Measurements from ENCODE around the gene ZNF333.

- TF ChIP-seq POLR2A (IDR thresholded peaks at IDR 0.05; ENCODE audit: low read depth, low read length) (no peak), CTCF (IDR thresholded peaks at IDR 0.05; ENCODE audit: extremely low read depth in 1 of 2, insufficient read depth in 1 of 2, low read depth in 1 of 2, low read length in 2 of 2) (no peak), POLR2AphosphoS5 (IDR thresholded peaks at IDR 0.05; ENCODE audit: insufficient read depth, low read depth, low read length) (no peak), EZH2 (IDR thresholded peaks at IDR 0.05; ENCODE audit: borderline replicate concordance, low read depth, low read length, severe bottlenecking) (no peak), MYC (IDR thresholded peaks at IDR 0.05; ENCODE audit: low read depth, low read length) (no peak), FOS (IDR thresholded peaks at IDR 0.05; ENCODE audit: borderline replicate concordance, insufficient read depth, low read length) (no peak)
Observed at GRCh38 chr19:14649020-14649419, 40.8 kb upstream of the ZNF333 start.
